HG03066 (cell line): Measurements from ENCODE around the gene GRPR.
"Not testable (repeated sequence)": the region's sequence is repeated elsewhere in the genome, so short reads cannot be mapped to it uniquely, and the experiment has no call there.

Experiments
- ATAC-seq: cut with Tn5 transposase; IDR thresholded peaks from one replicate; pipeline ENCODE4 v1.9.1; 2021; ENCODE audit warnings: low read depth; ENCODE audit not compliant: unreplicated experiment

The GRPR gene

GRCh38 chrX:16172391-16172790 lies 49.0 kb downstream of the GRPR start:
- ATAC-seq, result no peak

- no peak for ATAC-seq
Measured at GRCh38 chrX:16175329-16176061, 52.1 kb downstream of the GRPR start.

- no peak for ATAC-seq
Measured at GRCh38 chrX:16177260-16177659, 53.9 kb downstream of the GRPR start.

GRCh38 chrX:16183843-16184242 lies 60.5 kb downstream of the GRPR start:
- not testable (repeated sequence) for ATAC-seq

- ATAC-seq, result peak; percentile 96
Measured at GRCh38 chrX:16185725-16186136, 62.4 kb downstream of the GRPR start.

GRCh38 chrX:16186380-16187007 lies 63.1 kb downstream of the GRPR start:
- no peak for ATAC-seq

GRCh38 chrX:16187024-16187760 lies 63.8 kb downstream of the GRPR start:
- no peak for ATAC-seq

GRCh38 chrX:16188687-16189086 lies 65.3 kb downstream of the GRPR start:
- no peak for ATAC-seq

GRCh38 chrX:16191605-16192004 lies 68.2 kb downstream of the GRPR start:
- ATAC-seq, result no peak

GRCh38 chrX:16196829-16197228 lies 73.5 kb downstream of the GRPR start:
- ATAC-seq, result no peak

GRCh38 chrX:16199343-16199742 lies 76.0 kb downstream of the GRPR start:
- ATAC-seq, result no peak

- no peak for ATAC-seq
Measured at GRCh38 chrX:16202943-16203342, 79.6 kb downstream of the GRPR start.
